GM12874 (cell line): ENCODE results near the gene NLGN1.

Experiments
- TF ChIP-seq, protein P1 (sequence below): IDR thresholded peaks from 2 replicates; pipeline ENCODE4 v1.5.1; 2011; ENCODE audit warnings: low read depth, mild to moderate bottlenecking, control low read depth, low read length, moderate library complexity; ENCODE audit not compliant: insufficient read depth

Gene NLGN1

GRCh38 chr3:173748105-173748504 lies 350.6 kb downstream of the NLGN1 start:
- TF ChIP-seq, protein P1, sequence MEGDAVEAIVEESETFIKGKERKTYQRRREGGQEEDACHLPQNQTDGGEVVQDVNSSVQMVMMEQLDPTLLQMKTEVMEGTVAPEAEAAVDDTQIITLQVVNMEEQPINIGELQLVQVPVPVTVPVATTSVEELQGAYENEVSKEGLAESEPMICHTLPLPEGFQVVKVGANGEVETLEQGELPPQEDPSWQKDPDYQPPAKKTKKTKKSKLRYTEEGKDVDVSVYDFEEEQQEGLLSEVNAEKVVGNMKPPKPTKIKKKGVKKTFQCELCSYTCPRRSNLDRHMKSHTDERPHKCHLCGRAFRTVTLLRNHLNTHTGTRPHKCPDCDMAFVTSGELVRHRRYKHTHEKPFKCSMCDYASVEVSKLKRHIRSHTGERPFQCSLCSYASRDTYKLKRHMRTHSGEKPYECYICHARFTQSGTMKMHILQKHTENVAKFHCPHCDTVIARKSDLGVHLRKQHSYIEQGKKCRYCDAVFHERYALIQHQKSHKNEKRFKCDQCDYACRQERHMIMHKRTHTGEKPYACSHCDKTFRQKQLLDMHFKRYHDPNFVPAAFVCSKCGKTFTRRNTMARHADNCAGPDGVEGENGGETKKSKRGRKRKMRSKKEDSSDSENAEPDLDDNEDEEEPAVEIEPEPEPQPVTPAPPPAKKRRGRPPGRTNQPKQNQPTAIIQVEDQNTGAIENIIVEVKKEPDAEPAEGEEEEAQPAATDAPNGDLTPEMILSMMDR = no peak

- TF ChIP-seq, protein P1 = no peak
Measured at GRCh38 chr3:173750095-173750494, 352.6 kb downstream of the NLGN1 start.

GRCh38 chr3:173750591-173750990 lies 353.0 kb downstream of the NLGN1 start:
- TF ChIP-seq, protein P1 = no peak

GRCh38 chr3:173753593-173753992 lies 356.0 kb downstream of the NLGN1 start:
- TF ChIP-seq, protein P1 = no peak

GRCh38 chr3:173755161-173755560 lies 357.6 kb downstream of the NLGN1 start:
- TF ChIP-seq, protein P1 = no peak

GRCh38 chr3:173761161-173761560 lies 363.6 kb downstream of the NLGN1 start:
- TF ChIP-seq, protein P1 = no peak

DNA sequence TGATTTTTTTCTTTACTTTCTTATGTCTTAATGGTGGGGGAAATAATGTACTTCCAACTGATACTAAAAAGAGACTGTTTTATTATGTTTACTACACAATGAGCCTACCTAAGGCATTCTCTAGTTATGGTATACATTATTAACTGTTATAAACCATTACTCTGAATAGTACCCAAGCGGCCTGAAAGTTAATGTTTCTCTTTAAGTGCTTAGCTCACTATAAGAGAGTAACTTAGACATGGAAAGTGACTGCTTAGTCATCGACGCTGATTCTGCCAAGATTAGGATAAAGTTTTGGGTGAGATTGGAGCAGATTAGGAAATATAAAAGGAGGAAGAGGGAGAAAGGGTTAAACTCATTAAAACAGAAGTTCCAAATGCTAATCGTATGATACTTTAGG lies 365.0 kb downstream of the NLGN1 start:
- TF ChIP-seq, protein P1 = no peak

GRCh38 chr3:173770011-173770410 lies 372.5 kb downstream of the NLGN1 start:
- TF ChIP-seq, protein P1 = no peak
